ENCODE results near the gene CNNM2.
"Not testable (repeated sequence)": the region's sequence is repeated elsewhere in the genome, so short reads cannot be mapped to it uniquely, and the experiment has no call there.

CNNM2 gene

DNA sequence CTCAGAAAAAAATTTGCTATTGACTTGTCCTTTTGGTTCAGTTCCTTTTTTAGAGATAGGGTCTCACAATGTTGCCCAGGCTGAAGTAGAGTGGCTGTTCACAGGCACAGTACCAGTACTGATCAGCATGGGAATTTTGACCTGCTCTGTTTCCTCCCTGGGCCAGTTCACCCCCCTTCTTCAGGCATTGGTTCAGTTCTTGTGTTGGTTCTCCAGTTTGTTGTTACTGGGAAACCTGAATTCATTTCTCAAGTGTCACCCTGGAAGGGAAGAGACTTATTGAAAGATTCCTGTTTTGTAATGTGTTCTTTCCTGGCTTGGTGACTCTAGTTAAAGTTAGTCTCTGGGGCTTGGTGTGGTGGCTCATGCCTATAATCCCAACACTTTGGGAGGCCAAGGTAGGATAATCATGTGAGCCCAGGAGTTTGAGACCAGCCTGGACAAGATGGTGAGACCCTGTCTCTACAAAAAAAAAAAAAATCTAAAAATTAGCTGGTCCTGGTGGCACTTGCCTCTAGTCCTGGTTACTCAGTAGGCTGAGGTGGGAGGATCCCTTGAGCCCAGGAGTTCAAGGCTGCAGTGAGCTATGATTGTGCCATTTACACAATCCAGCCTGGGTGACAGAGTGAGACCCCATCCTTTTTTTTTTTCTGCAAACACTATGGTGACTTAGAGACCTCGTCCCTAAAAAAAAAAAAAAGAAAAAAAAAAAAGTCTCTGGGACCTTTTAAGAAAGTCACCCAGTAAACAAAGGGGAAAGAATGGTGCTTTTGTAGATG, 52.7 kb downstream of the CNNM2 start:
- no peak for DNase-seq

DNA sequence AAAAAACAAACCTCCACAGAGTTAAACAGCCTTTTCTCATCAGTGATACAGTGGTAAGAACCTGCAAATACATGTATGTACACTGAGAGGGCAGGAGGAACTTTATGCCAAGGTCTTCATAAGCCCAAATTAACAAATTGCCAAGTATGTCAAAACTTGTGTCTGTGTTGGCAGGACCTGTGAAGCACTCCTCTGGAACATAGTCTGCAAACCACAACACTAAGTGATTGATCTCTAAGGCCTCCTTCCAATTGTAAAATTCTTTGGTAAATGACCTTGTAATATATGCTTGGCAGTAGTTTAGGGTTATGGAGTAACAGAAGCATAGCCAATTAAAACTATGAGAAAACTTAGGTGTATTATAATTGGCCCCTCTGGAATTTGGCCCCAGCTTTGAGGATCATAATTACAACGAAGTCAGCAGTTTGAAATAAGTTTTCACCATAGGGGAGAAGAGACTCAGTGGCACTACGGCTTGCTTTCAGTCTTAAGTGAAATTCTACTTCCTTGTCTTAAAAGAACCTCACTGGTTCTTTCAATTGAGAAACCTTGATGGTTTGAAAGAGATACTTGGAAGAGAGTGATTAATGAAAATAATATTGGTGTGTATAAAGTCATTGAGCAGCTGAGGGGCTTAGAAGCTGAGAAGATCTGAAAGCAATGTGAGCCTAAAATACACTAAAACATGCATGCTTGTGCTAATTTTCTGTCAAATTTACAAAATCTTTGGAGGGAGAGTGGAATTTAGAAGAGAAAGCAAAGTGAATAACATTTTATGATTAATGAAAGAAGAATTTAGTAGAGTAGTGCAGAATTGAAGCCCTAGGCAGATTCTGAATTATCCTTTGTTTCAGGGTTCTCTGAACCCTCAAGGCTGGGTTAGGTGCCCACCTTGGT, 57.6 kb downstream of the CNNM2 start:
- no peak for DNase-seq

DNA sequence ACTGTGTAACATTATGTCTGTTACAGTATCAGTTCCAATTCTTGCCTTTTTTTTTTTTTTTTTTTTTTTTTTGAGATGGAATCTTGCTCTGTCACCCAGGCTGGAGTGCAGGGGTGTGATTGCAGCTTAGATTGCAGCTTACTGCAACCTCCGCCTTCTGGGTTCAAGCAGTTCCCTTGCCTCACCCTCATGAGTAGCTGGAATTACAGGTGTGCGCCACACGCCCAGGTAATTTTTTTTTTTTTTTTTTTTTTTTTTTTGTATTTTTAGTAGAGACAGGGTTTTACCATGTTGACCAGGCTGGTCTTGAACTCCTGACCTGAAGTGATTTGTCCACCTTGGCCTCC, 58.3 kb downstream of the CNNM2 start:
- not testable (repeated sequence) for DNase-seq

DNA sequence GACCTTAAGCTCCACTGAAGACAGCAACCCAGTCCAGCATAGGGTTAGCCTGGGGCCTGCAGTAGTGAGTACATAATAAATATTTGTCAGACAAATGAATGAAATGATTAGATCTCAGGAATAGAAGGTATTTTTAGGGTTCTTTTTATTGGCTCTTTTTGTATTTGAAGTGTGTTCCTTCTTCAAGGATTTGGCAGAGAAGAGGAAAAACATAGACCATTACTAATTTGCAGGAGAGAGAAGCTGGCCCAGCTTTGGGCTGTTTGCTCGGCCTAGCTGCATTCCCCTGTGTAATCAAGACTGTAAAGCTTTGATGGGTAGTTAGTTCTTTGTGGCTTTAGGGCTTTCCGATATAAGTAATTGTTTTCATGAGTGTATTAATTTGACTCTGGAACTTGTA, 64.2 kb downstream of the CNNM2 start:
- DNase-seq = no peak

DNA sequence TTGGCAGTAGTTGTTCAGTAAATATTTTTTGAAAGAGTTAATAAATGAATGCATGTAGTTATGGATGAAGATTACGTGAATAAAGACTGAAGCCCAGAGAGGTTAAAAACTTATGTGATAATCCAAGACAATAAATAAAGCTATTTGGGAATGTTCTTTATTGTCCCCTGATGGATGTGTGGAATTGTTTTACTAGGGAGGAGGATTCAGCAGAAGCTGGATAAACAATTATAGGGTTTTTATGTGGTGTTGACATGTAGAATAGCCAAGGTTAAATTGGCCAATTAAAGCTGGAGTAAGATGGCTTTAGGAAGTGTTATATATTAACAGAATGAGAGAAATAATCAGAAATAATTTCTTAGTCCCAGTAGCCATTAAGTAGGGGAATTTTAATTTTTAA, 66.0 kb downstream of the CNNM2 start:
- no peak for DNase-seq

DNA sequence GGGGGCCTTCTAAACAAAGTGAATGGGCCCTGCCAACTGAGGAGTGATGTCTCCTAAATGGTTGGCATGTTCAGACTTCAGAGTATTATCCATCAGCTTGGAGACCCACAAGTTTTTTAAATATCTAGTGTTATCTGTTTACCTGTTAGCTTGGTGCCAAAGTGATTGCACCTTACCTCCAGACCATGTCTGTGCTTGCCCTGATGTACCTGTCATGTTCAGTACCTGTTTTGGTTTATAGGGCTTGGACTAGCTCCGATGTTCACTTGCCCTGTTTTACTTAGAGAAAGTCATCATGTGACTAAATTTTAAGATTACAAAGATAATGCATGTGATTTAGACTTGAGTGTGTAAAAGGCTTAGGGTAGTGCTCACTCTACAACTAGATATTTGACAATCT, 67.7 kb downstream of the CNNM2 start:
- no peak for DNase-seq

DNA sequence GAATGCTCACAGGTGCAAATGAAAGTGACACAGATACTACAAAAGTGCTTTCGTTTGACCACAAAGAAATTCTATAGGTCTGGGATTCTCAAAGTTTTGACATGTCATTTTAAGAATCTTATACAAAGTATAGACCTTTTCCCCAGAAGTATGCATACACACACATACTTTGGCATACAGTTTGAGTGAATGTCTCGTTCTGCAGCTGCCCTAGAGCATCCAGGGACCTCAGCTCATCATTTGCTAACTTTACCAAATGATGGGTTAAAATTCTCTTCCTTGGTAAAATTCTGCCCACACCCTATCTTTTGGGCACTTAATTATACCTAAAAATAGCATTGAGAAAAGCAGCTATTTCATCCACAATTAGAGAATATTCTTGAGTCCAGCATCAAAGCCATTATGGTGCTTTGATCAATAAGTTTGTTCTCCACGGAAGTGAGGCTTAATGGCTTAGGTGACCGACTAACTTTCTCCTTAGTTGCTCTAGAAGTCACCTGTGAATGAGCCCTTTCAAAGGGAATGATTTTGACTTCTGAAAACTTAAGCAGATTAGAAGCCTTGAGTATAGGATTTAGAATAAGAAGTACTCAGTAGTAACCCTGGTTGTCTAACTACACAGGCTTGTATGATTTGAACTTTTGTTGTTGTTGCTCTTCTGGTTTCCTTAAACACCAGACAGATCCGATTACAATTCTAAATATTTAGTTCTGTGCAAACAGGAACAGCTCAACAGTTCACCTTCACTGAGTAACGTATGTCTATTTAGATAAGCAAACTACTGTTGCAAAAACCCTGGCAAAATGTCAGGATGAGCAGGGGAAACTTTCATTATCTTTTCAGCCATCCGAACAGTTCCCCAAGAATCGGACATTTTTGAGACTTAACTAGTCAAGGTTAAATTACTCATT, 70.6 kb downstream of the CNNM2 start:
- DNase-seq = no peak

DNA sequence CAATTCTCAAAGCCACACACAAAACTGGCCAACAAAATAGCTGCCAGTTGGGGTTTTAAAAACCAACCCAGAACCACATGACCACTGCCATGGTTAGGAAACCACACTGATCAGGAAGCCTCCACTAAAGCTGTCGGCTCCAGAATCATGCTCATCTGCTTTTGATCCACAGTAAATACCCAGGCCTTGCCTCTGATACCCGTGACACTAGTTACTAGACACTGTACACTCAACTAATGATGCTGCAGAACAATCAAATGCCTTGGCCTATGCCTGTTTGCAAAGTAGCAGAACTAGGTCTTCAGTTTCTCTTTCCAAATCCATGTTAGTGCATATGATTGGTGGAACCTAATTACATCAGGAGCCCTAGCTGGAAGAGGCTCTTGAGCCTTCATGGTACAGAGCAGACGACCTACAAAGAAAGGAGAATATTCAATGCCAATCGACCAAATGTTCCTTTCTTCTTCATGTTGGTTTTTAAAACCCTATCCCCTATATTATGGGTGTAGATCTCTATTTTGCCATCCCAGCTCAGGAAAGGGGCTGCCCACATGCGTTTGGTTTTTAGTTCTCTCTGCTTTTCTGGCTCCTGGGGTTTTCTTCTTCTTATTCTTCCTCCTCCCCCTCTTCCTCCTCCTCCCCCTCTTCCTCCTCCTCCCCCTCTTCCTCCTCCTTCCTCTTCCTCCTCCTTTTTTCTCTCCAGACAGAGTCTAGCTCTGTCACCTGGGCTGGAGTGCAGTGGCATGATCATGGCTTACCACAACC, 76.6 kb downstream of the CNNM2 start:
- no peak for DNase-seq

DNA sequence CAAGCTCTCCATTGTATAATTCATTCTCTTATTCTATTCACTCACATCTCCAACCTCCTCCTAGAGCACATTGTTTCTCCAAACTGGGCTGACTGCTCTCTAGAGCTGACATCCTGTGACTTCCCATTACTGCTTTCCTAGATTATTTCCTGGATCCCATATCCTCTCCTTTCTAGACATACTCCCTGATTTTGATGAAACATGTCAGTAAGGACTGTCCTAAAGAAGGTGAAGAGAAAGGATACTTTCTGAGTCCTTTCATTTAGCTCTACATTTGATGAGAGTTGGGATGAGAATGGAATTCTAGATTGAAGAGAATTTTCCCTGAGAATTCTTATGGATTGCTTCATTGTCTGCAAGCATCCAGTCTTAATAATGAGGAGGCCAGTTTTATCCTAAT, 78.8 kb downstream of the CNNM2 start:
- DNase-seq = no peak

DNA sequence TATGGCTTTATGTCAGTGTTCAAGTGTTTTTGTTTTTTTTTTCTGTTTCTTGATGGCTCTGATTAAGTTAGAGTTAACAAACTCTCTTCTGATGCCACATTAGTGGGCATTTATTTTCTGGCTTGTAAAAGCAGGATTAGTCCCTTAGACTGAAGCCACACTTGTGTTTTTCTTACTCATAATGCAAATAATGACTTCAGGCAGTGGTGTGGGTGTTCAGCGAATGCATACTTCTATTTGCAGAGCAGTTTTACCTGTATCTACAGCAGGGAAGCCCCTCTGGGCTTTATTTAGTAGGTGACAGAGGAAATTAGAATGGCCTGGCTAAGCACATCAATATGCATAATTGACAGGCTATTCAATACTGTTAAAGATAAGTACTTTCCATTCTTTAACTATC, 79.9 kb downstream of the CNNM2 start:
- no peak for DNase-seq

DNA sequence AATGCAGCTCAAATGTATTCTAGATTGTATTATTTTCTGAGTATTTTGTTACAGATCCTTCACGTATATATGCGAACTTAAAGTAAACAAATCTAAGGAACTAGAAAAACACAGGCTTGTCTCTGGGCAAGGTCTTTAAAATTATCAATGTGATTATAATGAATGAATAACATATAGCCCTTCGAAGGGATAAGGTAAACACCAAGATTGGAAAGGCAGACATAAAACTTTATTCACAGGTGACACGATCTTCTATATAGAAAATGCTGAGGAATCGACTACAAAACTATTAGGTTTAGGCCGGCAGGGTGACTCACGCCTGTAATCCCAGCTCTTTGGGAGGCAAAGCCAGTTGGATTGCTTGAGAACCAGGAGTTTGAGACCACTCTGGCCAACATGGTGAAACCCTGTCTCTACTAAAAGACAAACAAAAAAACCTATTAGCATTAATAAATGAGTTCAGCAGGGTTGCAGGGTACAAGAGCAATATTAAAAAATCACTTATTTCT, 80.4 kb downstream of the CNNM2 start:
- DNase-seq = no peak

DNA sequence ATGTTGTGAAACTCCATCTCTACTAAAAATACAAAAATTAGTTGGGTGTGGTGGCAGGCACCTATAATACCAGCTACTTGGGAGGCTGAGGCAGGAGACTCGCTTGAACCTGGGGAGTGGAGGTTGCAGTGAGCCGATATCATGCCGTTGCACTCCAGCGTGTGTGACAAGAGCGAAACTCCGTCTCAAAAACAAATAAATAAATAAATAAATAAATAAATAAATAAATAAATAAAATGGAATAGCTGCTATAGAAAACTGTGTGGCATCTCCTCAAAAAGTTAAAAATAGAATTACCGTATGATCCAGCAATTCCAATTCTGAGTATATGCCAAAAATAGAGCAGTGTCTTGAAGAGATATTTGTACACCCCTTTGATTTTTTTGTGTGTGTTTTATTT, 82.0 kb downstream of the CNNM2 start:
- not testable (repeated sequence) for DNase-seq

DNA sequence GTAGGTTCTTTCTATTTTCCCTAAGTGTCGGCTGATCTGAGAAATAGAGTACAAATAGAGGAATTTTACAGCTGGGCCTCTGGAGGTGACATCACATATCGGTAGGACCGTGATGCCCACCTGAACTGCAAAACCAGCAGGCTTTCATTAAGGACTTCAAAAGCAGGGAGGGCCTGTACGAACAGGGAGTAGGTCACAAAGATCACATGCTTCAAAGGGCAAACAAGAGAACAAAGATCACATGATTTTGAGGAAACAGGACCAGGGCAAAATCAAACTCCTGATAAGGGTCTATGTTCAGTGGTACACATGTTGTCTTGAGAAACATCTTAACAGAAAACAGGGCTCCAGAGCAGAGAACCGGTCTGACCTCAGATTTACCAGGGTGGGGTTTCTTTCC, 88.9 kb downstream of the CNNM2 start:
- DNase-seq = no peak

DNA sequence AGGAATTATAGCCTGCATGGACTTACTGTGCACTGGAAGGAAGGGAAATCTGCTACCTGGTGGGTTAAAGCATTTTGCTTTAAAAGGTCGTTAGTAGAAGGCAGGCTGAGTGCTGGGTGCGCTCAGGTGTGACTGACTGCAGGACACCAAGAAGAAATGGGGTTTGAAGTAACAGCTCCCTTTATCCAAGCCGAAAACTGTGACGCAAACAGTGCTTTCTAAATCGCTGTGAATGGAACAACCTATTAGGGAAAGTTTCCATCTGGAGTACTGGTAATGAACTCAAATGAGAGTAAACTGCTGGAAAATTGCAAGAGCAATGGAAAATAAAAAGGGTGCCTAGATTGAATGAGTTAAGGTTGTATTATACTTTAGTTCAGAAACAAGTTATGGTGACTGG, 95.3 kb downstream of the CNNM2 start:
- DNase-seq = no peak

DNA sequence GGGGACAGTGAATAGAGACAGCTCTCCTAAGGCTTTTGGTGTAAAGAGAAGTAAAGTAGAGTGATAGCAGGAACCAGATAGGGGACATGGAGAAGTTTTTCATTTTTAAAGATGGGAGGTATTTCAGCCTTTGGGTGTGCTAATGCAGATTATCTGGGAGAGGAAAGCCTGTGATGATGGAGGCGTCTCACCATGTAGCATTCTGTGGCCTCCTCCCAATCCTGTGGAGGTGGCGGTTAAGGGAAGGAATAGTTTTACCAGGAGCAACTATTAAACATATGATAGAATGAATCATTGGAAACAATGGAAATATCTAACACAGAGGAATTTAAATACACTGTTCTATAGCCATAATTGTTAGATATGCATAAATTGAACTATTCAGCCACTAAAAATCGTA, 101.3 kb downstream of the CNNM2 start:
- no peak for DNase-seq

DNA sequence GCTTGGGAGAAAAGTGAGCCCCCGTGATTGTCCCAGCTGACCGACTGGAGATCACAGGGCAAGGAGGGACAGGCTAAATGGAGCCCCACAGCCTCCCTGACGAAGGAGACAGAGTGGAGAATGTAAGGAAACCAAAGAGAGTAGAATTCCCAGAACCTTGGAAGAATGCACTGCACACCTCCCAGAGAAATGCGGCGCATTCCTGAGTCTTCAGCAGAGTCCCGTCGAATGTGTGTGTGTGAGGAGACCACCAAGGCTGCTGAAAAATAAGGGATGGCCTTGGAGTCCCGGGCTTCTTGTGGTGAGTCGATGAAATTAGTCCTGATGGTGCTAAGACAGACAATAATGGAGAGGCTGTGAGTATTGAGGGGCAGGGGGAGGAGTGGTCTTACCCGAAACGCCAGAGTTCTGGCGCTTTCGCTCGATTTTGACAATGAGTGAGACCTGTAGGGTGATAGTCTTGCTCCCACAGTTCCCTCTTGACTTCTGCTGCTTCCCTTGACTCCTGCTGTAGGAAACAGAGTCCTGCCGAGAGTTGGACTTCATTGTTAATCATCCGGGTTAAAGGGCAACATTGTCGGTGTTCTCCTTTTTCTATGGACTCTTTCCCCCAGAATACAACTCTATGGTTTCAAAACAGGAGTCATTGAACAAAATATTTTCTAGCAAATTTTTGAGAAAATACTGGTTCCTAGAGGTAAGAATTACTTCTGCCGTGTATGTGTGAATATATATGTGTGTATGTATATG, 103.2 kb downstream of the CNNM2 start:
- no peak for DNase-seq

DNA sequence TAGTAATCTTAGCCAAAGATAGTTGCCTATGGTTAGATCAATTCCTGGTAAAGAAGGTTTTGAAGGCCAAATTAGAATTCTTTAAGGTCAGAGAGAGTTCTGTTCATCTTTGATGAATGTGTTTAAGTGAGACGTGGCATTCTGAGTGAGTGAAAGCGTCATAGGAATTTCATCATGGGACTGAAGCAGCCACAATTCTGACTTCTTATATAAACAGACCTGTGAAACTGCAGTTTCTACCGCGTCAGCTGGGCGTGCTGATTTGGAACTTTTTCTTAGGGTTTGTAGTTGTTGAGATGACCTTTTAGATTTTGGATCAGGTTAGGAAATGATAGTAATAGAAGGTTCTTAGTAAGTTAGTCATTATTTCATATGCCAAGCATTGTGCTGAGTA, 103.8 kb downstream of the CNNM2 start:
- no peak for DNase-seq

DNA sequence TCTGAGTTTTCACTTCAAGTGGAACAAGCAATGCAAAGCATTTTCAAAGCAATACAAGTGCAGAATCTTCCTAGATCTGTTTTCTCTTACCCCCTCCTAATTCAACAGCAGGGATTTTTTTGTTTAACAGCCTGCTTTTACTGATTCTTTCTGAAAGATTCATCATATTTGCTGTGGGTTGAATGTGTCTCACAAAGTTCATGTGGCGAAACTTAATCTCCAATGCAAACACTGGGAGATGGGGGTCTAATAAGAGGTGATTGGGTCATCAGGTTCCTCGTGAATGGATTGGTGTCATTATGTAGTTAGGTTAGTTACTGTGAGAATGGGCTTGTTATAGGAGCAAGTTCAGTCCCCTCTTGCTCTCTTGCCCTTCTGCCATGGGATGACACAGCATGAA, 107.6 kb downstream of the CNNM2 start:
- no peak for DNase-seq

DNA sequence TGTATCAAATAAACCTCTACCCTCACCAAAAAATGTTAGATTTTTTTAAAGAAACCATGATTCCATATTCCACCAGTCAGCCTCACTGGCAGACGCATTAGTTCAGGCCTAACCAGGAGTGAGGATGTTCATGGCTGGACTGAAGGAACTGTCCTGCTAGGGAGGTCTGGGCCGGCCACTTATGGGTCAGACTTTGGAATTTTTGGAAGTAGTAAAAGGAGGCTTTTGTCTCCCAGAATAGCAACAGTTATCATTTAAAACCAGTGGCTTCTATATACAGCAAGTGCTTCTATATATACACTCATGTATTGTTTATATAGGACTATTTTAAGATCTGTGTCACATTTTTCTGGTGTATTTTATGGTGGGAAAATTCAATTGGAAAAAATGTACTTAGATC, 120.5 kb downstream of the CNNM2 start:
- no peak for DNase-seq

DNA sequence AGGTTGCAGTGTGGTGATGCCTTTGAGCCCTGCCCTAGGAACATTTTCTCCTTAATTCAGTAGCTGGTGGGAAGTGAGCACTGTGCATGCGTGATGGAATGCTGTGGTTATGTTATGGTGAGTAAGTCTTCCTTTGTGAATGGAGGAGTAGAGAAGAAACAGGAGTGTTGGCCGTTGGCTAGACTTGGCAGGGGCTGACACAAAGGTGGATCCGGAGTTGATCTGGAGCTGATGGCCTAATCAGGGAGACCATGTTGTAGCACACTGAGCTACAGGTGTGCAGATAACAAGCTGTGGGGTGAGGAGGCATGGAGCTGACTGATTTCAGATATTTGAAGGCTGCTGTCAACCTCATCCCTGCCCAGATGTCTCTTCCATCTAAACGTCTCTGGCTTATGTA, 122.3 kb downstream of the CNNM2 start:
- DNase-seq = no peak

DNA sequence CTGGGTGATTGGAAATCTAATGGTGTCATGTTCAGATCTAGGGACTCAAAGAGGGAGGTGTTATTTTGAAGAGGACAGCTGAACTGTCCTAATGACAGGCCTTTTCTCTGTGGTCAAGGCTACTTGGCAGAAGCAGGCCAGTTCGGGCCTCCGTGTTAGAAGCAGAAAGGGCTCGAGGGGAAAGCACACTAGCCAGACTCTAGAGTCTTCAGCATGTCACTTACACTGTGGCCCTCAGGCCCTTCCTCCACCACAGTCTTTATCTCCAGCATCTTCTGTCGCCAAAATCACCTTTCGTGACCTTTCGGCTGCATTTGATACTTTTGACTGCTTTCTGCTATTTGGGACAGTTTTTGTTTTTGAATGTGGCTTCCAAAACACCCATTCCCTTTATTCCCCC, 123.3 kb downstream of the CNNM2 start:
- DNase-seq = no peak

DNA sequence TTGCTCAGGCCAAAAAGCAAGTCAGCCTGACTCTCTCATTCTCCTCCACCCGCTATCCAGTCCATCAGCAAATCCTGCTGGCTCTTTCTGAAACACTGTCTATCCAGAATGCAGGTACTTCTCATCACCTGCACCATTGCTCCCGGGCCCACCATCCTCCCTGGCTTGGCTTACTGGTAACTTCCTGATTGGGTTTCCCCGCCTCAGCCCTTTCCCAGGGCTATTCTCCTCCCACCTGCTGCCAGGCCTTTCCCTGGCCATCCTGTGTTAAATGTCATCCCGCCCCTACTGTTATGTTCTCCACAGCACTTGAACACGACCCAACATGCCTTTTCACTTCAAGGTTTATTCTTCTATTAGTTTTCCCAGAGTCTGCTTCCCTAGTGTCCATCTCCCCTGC, 124.0 kb downstream of the CNNM2 start:
- no peak for DNase-seq

Data from CD4-positive, alpha-beta T cell treated with Interleukin-6 for 4 hours (primary cell).